IPS DF 4.7 (cell line): ENCODE measurements around the gene NR5A2.

Source experiments
- DNase-seq: peaks from one replicate; pipeline ENCODE4 v3.0.0-alpha.2; 2013; ENCODE audit warnings: low spot score; ENCODE audit errors: extremely low read depth

The NR5A2 gene

DNA sequence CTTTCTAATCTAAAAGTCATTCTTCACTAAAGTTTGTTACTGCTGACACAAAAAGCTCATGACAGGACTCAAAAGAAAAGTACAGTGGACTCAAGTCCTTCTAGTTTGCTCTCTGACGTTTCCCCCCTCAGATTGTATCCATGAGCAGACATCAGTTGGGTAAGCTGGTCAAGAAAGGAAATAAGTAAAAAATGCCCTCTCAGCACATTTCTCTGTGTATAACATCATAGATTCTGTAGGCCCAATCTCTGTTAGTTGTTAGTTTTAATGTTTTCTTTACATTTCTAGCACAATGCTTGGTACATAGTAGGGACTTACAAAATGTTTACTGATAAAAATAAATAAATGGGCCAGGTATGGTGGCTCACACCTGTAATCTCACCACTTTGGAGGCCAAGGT, 96.8 kb downstream of the NR5A2 start:
- DNase-seq, result no peak

- DNase-seq, result no peak
Measured at GRCh38 chr1:200128081-200128480, 100.6 kb downstream of the NR5A2 start.

DNA sequence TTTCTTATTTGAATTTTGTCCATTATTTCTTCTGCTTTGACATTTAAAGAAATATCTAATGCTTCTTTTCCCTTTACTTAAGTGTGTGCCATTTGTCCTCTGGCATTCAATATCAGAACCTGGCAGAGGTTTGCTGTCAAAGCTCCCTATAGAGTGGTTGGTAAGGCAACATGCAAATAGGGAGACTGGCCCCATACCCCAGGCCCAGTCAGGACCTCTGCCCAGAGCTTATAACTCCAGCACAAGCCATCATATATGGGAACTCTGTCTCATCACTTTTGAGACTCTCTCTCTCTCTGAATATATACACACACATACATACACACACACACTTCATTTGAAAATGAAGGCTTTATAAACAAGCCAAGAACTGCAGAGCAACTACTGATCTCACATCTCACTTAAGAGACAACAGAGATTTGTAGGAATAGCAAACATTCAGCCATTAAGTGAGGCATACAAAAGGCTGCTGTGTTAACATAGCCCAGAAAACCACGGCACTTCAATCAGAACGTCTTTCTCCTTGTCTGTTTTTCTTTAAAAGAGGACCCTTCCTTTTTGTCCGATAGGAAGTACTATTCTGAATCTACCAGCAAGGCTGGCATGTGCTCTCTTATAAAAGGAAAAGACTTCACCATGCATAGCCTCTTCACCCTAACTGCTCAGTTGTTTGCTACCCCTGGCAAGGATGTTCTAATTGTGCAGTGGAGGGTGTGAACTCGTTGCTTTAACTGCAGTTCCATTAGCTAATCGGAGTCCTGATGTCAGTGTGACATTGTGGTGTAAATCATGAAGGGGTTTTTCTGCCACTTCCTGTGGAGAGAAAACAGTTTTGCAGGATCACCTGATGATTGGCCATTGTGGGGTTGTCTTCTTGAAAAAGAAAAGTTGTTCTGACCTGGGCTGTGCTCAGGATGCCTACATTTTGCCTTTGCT, 101.7 kb downstream of the NR5A2 start:
- DNase-seq, result peak; percentile 46

- no peak for DNase-seq
Measured at GRCh38 chr1:200130552-200130951, 103.0 kb downstream of the NR5A2 start.

- no peak for DNase-seq
Measured at GRCh38 chr1:200131551-200132125, 104.1 kb downstream of the NR5A2 start.

GRCh38 chr1:200133123-200133522, 105.6 kb downstream of the NR5A2 start:
- no peak for DNase-seq

DNA sequence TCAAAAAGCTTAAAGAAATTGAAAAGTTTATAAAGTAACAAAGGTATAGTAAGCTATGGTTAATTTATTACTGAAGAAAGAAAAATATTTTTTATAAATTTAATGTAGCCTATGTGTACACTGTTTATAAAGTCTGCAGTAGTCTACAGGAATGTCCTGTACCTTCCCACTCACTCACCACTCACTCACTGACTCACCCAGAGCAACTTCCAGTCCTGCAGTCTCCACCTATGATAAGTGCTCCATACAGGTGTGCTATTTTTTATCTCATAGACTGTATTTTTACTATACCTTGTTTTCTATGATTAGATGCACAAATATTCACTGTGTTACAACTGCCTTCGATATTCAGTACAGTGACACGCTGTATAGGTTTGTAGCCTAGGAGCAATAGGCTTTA, 106.6 kb downstream of the NR5A2 start:
- DNase-seq, result no peak

GRCh38 chr1:200136384-200136783, 108.9 kb downstream of the NR5A2 start:
- DNase-seq, result no peak

- peak; percentile 5 for DNase-seq
Measured at GRCh38 chr1:200139661-200140250, 112.2 kb downstream of the NR5A2 start.

DNA sequence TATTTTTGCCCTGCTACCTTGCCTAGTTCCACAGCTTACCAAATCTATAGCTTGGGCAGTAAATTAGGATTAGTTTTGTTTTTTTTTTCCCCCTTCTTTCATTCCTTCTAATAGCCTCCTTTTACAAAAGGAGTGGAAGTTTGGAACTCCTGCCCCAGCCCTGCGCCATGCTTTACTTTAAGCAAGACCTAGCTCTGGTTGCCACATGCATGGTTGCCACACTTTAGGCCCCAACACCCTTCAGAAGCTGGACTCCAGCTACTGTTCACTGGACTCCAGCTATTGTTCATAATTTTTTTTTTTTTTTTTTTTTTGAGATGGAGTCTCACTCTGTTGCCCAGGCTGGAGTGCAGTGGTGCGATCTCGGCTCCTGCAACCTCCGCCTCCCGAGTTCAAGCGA, 115.8 kb downstream of the NR5A2 start:
- no peak for DNase-seq

- no peak for DNase-seq
Measured at GRCh38 chr1:200146100-200146499, 118.6 kb downstream of the NR5A2 start.

DNA sequence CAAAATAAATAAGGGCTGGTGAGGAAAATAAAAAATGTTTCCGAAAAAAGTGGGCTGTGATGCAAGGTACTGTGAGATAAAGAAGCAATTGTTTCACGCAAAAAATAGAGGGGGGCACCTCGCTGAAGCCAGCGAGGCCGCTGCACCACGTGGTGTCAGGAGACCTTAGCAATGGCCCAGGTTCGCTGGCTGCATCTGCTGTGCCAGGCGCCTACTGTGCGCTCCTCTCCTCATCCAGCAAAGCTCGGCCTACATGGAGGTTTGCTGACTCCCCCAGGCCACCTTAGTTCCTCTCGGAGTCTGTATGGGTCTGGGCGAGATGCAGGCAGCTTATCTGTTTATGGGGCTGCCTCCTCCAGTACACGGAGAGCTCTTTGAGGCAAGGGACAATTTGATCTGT, 119.6 kb downstream of the NR5A2 start:
- DNase-seq, result no peak

- no peak for DNase-seq
Measured at GRCh38 chr1:200147742-200148141, 120.2 kb downstream of the NR5A2 start.

DNA sequence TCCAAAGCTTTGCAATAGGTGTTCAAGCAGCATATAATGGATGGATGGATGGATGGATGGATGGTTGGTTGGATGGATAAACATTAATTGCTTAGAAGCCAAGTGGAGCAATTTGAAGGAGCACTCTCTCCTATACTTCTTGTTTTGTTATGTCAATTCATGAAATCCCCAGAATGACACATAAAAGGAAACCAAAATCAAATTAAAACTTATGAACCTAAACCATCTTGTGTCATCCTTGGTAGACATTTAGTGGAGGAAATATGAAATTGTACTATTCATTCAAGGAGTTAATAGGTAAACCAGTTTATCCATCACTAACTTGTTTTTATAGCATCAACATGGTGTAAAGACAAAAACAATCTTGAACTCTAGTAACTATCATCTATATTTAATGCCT, 122.5 kb downstream of the NR5A2 start:
- no peak for DNase-seq

DNA sequence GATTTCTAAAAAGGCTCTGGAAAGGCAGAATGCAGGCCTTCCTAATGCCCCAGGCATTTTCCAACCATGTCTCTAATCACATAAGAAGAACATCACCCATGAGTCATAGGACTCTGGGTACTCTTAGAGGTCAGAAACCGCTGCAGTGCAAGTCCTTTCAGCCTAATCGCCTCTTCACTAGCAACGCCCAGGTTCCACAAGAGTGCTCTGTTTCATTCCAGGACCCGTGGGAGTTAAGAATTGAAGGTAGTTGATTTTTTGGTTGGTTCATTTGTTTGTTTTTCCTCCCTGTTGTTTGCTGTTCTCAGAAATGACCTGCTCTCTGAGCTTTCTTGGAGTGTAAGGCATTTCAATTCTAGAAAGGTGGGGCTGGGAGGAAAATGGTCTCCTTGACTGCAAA, 123.2 kb downstream of the NR5A2 start:
- DNase-seq, result no peak

DNA sequence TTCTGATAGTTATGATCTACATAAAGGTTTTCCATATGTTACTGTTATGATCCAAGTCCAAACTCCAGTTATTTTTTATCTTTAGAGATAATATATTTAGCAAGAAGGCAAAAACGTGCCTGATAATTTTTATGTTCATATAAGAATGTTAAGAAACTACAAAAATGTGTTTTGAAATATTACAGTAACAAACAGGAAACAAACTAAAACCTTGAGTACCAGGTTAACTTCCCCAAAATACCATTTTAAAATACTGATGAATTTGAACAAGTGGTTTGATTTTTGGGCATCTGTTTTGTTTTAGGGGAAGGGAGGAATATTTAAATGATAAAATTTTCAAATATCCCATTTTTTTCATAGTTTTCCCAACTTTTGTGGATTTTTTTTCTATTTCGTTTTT, 124.8 kb downstream of the NR5A2 start:
- no peak for DNase-seq

- DNase-seq, result no peak
Measured at GRCh38 chr1:200153277-200154055, 126.0 kb downstream of the NR5A2 start.

- DNase-seq, result no peak
Measured at GRCh38 chr1:200154069-200154767, 126.7 kb downstream of the NR5A2 start.

DNA sequence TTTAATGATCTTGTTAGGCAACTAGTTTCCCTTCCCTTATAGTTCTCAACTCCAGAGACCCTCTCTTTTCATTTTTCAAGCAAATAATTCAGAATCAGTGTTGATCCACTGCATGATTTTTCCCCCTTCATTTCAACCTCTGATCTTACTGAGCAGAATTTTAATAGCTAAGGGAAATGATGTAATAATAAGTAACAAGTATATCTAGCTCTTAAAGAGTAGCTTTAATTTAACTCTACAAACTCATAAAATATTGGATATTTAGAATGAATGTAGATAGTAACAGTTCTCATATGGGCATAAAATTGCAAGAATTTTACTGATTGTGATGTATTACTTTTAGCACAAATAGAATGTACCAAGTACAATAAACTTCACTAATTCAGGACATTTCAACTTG, 130.2 kb downstream of the NR5A2 start:
- no peak for DNase-seq

DNA sequence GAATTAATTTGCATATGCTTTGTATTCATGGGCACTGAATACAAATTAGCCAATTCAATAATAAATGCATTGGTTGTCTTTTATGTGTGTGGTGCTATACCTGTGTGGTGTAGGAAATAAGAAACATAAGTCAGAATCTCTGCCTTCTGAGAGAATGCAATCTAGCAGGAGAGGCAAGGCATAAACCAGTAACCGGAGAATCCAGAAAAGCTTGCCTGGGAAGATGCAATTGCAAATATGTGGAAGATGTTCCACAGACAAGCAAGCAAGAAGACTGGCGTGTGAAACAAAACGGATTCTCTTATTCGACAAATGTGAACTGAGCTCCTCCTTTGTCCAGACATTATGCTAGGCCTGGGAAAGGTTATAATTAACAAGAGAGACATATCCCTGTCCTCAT, 134.3 kb downstream of the NR5A2 start:
- no peak for DNase-seq

DNA sequence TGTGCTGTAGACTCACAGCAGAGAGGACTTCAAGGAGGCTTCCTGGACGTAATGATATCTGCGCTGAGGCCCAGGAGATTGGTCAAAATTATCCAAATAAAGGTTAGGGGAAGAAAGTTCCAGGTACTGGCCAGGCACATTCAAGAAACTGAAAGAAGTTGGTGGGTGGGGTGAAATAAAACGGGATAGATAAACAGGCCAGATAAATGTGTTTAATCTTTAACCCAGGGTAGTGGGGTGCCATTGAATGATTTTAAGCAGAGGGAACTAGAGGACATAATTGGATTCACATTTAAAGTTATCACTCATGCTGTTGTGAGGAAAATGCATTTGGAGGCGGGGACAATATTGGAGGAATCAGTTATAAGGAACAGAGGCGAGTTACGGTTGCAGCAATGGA, 134.7 kb downstream of the NR5A2 start:
- no peak for DNase-seq
